GM19324 (cell line): ENCODE data around the gene UNC13D.
"Not testable (repeated sequence)": the region's sequence is repeated elsewhere in the genome, so short reads cannot be mapped to it uniquely, and the experiment has no call there.

Experiments used
- ATAC-seq: cut with Tn5 transposase; IDR thresholded peaks from one replicate; pipeline ENCODE4 v1.9.1; 2021; ENCODE audit warnings: mild to moderate bottlenecking, moderate library complexity; ENCODE audit not compliant: unreplicated experiment, low FRiP score

UNC13D gene

GRCh38 chr17:75843577-75844529 is at the start of gene UNC13D:
Gene UNC13D, minus strand, starts transcription at chr17:75844404. Its CDS starts 67 bp downstream, at chr17:75844337.
- no peak for ATAC-seq

DNA sequence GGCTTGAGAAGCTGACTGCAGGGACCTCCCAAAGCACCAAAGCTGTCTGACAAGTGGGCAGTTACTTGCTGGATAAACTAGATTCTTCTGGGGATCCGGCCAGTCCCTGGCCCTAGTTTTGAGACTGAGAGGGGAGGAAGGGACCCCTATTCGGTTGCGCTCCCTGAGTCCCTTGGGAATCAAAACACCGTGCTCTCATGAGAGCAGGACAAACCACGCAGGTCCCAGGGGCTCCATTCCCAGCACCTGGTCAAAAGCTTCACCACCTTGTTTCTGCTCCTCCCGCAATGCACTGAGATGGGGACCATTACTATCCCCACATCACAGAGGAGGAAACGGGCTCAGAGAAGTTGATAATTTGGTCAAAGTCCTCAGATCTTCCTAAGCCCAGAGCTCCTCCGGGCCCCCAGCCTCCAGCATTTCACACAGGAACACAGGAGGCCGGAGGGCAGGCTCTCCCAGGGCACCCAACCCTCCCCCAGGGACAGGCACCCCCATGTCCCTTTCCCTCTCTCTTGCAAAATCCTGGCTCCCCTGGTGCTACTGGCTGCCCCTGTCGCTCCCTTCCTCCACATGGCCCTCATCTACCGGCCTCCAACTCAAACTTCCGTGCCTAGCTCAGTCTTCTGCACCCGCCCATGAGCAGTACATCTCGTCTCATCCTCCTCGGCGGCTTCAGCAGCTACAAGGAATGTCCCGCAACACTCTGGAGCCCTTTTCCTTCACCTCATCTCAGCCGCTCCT is 49.3 kb upstream of the UNC13D start:
- no peak for ATAC-seq

DNA sequence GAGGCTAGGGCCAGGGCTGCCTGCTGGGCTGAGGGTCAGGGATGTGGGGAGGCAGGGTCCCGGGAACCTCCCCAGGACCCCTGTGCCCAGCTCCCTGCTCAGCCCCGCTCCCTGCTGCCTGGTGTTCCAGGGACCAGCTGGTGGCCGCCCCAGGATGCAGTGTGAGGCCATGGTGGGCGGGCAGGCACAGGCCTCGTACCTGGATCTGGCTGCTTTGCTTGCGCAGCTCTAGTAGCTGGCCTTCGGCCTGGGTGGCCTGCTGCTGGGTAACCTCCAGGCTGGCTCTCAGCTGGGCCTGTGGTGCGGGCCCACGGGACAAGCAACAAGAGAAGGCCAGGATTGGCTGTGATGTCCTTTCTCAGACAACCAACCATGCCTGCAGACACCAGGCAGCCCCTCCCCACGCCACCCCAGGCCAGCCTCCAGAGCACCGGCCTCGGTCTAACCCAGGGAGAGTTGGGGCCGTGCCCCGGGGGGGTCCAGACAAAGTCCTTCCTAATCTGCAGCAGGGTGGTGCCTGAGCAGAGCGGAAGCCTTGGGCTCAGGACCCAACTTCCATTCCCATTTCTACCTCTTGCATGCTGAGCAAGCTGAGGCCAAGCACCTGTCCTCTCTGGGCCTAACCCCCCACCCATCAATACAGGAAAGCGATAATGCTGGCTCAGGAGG is 48.5 kb upstream of the UNC13D start:
- no peak for ATAC-seq

- ATAC-seq, result no peak
Measured at GRCh38 chr17:75891605-75892555, 47.7 kb upstream of the UNC13D start.

DNA sequence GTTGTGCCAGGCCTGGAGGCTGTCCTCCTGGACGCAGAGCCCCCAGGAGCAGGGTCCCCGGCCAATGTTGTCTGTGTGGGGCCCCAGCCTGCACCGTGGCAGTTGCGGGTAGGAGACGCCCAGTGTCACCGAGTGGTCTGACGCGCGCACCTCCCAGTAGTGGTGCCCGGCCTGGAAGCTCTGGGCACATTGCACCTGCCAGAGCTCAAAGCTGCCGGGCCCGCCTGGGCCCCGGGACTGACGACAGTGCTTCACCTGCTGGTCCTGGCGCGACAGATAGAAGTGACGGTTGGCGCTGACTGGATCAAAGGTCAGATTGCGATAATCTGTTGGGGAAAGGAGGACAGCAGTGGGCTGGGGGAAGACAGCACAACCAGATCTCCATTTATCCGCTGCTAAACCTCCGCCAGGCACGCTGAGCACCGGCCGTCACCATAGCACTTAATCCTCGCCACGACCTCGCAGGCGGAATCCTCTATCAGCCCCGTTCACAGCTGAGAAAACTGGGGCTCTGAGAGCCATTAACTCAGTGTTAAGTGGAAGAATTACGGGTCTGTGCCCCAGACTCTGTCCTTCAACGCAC is 46.9 kb upstream of the UNC13D start:
- ATAC-seq, result no peak

- ATAC-seq, result no peak
Measured at GRCh38 chr17:75889454-75889853, 45.2 kb upstream of the UNC13D start.

DNA sequence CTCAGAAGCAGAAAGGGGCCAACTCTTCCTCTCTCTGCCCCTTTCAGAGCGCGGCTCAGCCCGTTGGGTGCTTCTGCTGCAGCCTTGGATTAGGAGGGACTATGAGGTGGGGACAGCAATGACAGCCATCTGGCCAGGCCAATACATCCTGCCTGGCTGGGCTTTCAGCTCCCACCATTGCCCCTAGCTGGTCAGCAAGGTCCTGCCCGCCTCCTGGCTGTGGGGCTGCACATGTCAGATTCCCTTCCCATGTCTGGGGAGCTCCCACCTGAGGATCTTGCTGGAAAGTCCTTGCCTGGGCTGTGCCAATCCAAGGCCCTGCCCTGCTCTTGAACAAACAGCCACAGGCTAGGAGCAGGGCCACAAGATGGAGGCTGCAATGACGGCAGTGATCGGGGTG is 44.3 kb upstream of the UNC13D start:
- ATAC-seq, result no peak

DNA sequence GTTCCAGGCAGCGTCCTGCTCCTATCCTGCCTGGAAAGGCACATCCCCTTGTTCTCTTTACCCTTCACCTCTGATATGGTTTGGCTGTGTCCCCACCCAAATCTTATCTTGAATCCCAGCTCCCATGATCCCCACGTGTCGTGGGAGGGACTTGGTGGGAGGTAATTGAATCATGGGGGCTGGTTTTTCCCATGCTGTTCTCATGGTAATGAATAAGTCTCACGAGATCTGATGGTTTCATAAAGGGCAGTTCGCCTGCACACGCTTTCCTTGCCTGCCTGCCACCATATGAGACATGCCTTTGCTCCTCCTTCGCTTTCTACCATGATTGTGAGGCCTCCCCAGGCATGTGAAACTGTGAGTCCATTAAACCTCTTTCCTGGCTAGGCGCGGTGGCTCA is 41.7 kb upstream of the UNC13D start:
- ATAC-seq, result not testable (repeated sequence)

DNA sequence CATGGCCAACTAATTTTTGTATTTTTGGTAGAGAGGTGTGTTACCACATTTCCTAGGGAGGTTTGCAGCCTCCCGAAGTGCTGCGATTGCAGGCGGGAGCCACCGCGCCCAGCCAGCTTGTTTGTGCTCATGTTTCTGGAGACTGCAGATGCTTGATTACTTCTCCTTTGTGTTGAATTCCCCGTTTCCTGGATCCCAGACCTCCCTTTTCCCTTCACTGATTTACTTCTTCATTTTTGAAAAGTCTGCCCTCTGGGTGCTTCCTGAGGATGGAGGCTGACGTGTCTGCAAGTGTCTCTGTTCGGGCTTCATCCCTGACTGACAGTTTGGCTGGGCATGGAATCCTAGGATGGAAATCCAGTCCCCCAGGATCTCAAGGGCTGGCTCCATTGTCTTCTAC is 41.2 kb upstream of the UNC13D start:
- no peak for ATAC-seq

DNA sequence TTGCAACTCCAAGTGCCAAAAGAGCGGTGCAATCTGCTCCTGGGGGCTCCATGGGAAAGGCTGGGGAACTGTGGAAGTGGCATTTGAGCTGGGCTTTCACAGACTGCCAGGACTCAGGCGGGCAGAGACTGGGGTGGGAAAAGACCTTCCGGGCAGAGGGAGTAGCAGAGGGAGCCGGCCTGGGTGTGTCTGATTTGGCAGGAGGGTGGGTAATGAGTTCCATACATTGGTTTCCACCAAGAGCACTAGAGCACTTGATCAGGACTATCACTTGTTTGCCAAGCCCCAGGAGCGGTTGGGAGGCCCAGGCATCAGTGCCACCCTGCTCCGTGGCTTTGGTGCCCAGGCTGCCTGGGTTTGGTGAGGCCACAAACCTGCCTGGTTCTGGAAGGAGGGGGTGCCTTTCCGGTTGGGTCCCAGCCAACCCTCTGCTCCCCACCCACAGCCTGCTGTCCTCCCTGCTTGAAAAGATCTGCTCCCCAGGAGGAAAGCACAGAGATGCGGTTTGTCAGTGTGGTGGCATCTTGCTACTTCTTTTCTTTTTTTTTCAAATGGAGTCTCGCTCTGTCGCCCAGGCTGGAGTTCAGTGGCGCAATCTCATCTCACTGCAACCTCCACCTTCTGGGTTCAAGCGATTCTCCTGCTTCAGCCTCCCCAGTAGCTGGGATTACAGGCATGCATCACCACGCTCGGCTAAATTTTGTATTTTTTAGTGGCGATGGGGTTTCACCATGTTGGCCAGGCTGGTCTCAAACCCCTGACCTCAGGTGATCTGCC is 37.7 kb upstream of the UNC13D start:
- no peak for ATAC-seq

DNA sequence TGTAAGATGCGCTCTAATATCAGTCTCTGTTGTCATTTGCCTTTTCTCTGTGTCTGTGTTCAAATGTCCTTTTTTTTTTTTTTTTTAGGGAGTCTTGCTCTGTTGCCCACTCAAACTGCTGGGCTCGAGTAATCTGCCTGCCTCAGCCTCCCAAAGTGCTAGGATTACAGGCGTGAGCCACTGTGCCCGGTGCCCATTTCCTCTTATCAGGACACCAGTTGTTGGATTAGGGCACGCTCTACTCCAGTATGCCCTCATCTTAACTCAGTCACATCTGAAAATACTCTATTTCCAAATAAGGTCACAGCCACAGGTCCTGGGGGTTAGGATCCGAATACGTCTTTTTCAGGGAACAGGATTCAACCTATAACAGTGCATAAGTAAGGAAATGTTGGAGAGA is 36.1 kb upstream of the UNC13D start:
- no peak for ATAC-seq

GRCh38 chr17:75878174-75878998 is 34.2 kb upstream of the UNC13D start, which contains the start of gene TRIM47:
Gene TRIM47, minus strand, starts transcription at chr17:75878581. Its CDS starts 33 bp downstream, at chr17:75878548.
- no peak for ATAC-seq

DNA sequence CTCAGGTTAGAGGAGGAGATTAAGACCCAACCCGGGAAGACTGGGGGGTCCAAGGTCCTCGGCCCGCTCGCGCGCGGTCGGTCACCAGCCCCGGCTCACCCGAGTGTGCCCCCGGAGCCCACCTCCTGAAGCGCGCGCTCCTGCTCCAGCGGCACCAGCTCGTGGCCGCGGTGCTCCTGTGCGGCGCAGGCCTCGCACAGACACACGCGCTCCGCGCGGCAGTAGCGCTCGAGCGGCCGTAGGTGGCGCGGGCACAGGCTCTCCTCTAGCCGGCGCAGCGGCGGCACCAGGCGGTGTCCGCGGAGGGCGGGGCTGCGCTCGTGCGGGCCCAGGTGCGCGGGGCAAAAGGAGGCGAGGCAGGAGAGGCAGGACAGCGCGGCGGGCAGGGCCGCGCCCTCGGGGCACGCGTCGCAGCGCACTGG is 33.6 kb upstream of the UNC13D start:
- ATAC-seq, result no peak

- ATAC-seq, result no peak
Measured at GRCh38 chr17:75876938-75877751, 32.9 kb upstream of the UNC13D start.

DNA sequence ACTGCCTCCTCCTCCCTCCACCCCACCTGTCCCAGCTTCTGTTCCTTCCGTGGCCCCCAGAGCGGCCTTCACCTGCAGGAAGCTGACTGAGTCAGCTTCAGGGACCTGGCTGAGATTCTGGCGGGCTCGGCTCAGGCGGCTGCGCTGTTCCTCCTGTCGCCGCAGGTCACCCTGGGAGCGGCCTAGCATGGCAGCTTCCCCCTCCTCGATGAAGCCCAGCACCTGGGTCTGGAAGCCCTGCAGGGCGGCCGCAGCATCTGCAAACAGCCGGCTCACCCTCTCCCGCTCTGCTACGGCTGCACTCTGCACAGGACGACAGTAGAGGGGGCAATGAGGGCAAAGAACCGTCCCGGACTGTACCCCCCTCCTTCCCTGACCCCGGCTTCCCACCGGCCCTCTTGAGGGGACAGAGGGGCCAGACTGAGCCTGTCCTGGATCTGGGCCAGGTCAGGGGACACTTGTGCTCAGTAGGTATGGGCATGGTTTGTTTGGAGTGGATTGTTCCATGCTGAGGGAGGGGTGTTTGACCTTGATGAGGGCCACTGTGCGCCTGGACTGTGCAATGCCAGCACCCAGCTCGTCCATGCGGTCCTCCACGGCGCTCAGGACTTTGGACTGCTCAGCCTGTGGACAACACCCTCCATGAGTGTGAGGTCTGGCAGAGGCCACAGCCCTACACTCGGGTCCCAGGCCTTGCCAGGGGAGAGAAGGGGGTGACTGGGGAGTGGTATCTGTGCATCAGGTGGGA is 32.2 kb upstream of the UNC13D start:
- ATAC-seq, result no peak

DNA sequence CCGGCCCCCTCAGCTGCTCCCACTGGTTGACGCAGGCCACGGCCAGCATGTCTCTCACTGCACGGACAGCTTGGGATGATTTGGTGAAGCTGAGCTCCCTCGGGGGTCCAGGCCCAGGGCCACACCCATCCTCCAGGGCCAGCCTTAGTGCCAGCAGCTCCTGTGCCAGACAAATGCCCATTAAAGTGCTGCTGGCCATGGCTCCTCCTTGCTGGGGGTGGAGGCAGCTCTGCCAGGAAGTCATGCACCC is 31.7 kb upstream of the UNC13D start:
- ATAC-seq, result no peak
